Thoracic aorta (tissue), 2 donors: Measurements from ENCODE around the gene DAGLA. TPM values are rescaled to one million over a fixed set of nuclear protein-coding genes. Genes with fewer than 3 reads are reported as not detected.

Experiments
- ATAC-seq: fragments of 150-250 bp; one replicate; pipeline ENCODE4 v1.8.0; 2017; ENCODE audit warnings: low read depth; ENCODE audit not compliant: insufficient number of reproducible peaks, low FRiP score
- DNase-seq: peaks from one replicate; pipeline ENCODE4 v3.0.0-alpha.2; 2020; ENCODE audit warnings: low spot score
- H3K27ac ChIP-seq, 2 donors: fragments of 200-600 bp; sonication (generic); 1 replicate in 1 of 2; 2 replicates in 1 of 2; pipeline ENCODE4 v1.5.1; 2016; ENCODE audit warnings: mild to moderate bottlenecking in 2 of 2, moderate library complexity in 2 of 2
- H3K27me3 ChIP-seq: fragments of 200-600 bp; sonication (generic); replicated peaks from 2 replicates; pipeline ENCODE4 v1.6.0; 2016; ENCODE audit warnings: mild to moderate bottlenecking; ENCODE audit not compliant: insufficient read depth
- H3K36me3 ChIP-seq: fragments of 200-600 bp; sonication (generic); one replicate; pipeline ENCODE4 v1.5.1; 2016
- H3K4me1 ChIP-seq, 2 donors: fragments of 200-600 bp; sonication (generic); 1 replicate in 1 of 2; 2 replicates in 1 of 2; pipeline versions ENCODE4 v1.5.1 to v1.6.0; 2016; ENCODE audit warnings: low read depth in 2 of 2, mild to moderate bottlenecking in 1 of 2; ENCODE audit not compliant: control insufficient read depth in 1 of 2
- H3K4me3 ChIP-seq: fragments of 200-600 bp; sonication (generic); 2 replicates; pipeline ENCODE4 v1.5.1; 2016; ENCODE audit warnings: mild to moderate bottlenecking
- H3K9me3 ChIP-seq: fragments of 200-600 bp; sonication (generic); 2 replicates; pipeline ENCODE4 v1.5.1; 2016
- total RNA-seq, 2 donors: library from RNA; depleted of rRNA; stranded (reverse); fragments of >200 nt; gene quantifications; one replicate each; pipeline versions ENCODE4 v1.1.0 to v1.2.3, GENCODE V29; 2016
- TF ChIP-seq, protein P1 (sequence below): fragments of 200-600 bp; sonication (generic); IDR thresholded peaks from one replicate; pipeline ENCODE4 v1.5.1; 2019; ENCODE audit warnings: antibody characterized with exemption

Gene DAGLA
- total RNA-seq, 2 donors from 2014 or later, result 1.2 to 1.4 TPM

DNA sequence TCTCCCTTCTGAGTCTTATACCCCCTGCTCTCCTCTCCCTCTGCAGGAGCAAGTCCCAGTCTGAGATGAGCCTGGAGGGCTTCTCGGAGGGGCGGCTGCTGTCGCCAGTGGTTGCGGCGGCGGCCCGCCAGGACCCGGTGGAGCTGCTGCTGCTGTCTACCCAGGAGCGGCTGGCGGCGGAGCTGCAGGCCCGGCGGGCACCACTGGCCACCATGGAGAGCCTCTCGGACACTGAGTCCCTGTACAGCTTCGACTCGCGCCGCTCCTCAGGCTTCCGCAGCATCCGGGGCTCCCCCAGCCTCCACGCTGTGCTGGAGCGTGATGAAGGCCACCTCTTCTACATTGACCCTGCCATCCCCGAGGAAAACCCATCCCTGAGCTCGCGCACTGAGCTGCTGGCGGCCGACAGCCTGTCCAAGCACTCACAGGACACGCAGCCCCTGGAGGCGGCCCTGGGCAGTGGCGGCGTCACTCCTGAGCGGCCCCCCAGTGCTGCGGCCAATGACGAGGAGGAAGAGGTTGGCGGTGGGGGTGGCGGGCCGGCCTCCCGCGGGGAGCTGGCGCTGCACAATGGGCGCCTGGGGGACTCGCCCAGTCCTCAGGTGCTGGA lies 63.4 kb downstream of the DAGLA start:
- DNase-seq (no peak), ATAC-seq (no peak)
- Histone ChIP-seq H3K36me3 (no peaks in the 10 kb centered on the region), H3K9me3 (no peaks in the 10 kb centered on the region), H3K27ac (no peak overlapping the region), H3K4me3 (no peak overlapping the region), H3K4me1 (peaks cover 0 to 5% of the 10 kb centered on the region in 2 donors), H3K27me3 (no peaks in the 10 kb centered on the region)
- TF ChIP-seq, protein P1, sequence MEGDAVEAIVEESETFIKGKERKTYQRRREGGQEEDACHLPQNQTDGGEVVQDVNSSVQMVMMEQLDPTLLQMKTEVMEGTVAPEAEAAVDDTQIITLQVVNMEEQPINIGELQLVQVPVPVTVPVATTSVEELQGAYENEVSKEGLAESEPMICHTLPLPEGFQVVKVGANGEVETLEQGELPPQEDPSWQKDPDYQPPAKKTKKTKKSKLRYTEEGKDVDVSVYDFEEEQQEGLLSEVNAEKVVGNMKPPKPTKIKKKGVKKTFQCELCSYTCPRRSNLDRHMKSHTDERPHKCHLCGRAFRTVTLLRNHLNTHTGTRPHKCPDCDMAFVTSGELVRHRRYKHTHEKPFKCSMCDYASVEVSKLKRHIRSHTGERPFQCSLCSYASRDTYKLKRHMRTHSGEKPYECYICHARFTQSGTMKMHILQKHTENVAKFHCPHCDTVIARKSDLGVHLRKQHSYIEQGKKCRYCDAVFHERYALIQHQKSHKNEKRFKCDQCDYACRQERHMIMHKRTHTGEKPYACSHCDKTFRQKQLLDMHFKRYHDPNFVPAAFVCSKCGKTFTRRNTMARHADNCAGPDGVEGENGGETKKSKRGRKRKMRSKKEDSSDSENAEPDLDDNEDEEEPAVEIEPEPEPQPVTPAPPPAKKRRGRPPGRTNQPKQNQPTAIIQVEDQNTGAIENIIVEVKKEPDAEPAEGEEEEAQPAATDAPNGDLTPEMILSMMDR, result no peak

DNA sequence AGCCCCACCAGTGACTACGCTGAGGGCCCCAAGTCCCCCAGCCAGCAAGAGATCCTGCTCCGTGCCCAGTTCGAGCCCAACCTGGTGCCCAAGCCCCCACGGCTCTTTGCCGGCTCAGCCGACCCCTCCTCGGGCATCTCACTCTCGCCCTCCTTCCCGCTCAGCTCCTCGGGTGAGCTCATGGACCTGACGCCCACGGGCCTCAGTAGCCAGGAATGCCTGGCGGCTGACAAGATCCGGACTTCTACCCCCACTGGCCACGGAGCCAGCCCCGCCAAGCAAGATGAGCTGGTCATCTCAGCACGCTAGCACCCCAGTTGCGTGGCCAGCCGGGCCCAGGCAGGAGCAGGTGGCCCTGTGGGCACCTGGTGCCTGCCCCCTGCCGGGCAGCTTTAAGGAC lies 64.0 kb downstream of the DAGLA start:
- H3K4me3 ChIP-seq, result no peak overlapping the region
- no peaks in the 10 kb centered on the region for H3K9me3 ChIP-seq
- no peak for DNase-seq
- peaks cover 0 to 5% of the 10 kb centered on the region in 2 donors for H3K4me1 ChIP-seq
- H3K27ac ChIP-seq, result no peak overlapping the region
- H3K27me3 ChIP-seq, result no peaks in the 10 kb centered on the region
- ATAC-seq, result no peak
- no peaks in the 10 kb centered on the region for H3K36me3 ChIP-seq
- TF ChIP-seq, protein P1, result no peak

DNA sequence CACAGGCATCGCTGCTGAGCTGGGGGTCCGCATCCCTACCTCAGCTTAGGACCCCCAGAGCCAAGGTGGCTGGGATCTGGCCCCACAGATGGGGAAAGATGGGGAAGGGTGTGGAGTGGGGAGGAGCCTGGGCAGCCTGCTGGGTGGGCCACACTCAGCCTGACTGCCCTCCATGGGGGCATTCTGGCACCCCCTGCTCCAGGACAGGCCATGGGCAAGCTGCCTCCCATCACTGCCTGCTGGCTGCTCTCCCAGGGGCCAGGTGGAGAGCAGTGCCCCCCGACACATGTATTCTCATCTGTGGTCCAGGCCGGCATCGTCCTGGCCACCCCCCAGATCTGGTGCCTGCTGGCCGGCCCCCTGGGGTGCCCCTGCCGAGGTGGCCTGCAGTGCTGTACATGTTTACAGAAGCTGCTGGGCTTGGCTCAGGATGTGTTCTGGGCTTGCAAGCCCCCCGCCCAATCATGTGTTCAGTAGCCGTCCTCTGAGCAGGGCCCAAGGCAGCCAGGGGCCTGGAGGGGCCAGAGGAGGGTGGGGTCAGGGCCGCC lies 64.5 kb downstream of the DAGLA start:
- ATAC-seq, result no peak

DNA sequence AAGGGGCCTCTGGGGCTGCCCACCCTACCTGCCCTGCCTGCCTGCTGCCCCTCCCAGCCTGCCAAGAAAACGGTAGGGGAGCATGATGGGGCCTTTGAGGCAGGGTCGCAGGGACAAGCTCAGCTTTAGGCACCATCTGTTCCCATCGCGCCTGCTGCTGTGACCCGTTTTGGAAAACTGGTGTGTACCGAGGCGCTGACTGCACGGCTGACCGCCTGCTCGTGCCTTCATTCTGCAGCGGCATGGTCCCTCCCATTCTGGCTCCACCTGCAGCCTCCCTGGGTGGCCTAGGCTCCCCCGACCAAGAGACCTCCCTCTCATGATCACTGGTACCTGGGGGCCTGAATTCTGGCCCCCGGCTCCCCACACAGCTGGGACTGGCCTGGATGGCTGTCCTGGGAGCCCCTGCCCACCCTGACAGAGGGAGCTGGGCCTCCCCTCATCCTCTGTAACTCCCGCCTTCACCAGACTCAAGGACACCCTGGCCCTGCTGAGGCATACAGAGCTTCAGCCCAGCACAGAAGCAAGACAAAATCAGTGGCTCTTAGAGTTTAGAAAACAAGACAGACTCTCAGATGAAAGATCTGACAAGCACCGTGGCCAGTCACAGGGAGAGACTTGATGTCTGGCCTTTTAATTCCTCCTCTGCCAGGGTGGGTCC lies 65.7 kb downstream of the DAGLA start:
- DNase-seq (no peak), ATAC-seq (no peak)
- Histone ChIP-seq H3K4me1 (peaks cover 0 to 5% of the 10 kb centered on the region in 2 donors), H3K36me3 (no peaks in the 10 kb centered on the region), H3K4me3 (no peak overlapping the region), H3K27me3 (no peaks in the 10 kb centered on the region), H3K27ac (no peak overlapping the region), H3K9me3 (no peaks in the 10 kb centered on the region)
- TF ChIP-seq, protein P1, result no peak

More for the DNA sequence above, 64.5 kb downstream of the DAGLA start:
- Histone ChIP-seq H3K27me3 (no peaks in the 10 kb centered on the region), H3K9me3 (no peaks in the 10 kb centered on the region), H3K4me1 (peaks cover 0 to 5% of the 10 kb centered on the region in 2 donors), H3K36me3 (no peaks in the 10 kb centered on the region), H3K4me3 (no peak overlapping the region), H3K27ac (no peak overlapping the region)
- TF ChIP-seq, protein P1, result no peak
- DNase-seq, result no peak

DNA sequence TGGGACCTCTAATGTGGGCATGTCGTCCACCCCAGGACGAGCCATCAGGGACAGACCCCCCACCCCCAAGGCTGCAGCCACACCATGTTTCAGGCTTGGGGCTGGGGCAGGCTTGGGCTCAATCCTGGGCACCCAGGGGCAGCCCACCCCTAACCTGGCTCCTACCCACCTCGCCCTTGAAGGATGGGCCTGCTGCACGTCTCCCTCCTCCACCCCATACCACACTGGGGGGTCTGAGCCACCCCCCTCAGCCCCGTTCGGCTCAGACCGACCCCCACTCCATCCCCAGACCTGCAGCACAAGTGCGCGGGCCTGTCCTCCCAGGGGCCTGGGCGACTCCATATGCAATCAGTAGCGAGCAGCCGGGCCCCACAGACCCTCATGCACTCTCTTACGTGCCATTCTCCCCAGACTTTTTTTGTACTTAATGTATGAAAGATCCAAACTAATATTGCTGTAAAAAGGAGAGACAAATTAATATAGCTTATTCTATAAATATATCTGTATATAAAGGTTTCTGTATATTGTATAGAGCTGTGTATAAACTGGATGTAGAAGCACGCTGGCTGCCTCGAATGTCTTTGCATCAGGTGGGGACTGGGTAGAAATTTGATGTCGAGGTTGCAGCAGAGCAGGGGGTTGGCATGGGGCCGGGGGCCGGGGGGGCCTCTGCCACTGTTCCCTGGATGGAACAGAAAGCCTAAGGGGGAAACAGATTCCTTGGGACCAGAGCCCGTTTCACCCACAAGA lies 66.4 kb downstream of the DAGLA start:
- TF ChIP-seq, protein P1, result no peak
- DNase-seq (no peak), ATAC-seq (no peak)
- Histone ChIP-seq H3K27me3 (no peaks in the 10 kb centered on the region), H3K36me3 (no peaks in the 10 kb centered on the region), H3K4me3 (no peak overlapping the region), H3K4me1 (peaks cover 0 to 5% of the 10 kb centered on the region in 2 donors), H3K9me3 (no peaks in the 10 kb centered on the region), H3K27ac (no peak overlapping the region)
